Stimulated activated naive CD8-positive, alpha-beta T cell treated with anti-CD3 and anti-CD28 coated beads, Interleukin-15, Interleukin-2, amounts not matched to agents 100 U/mL and 50 U/mL, for 24 hours (primary cell): ENCODE results near the gene MRPL3.
"Not testable (repeated sequence)": the region's sequence is repeated elsewhere in the genome, so short reads cannot be mapped to it uniquely, and the experiment has no call there.

Experiments
- ATAC-seq: fragments of 150-1000 bp; cut with Tn5 transposase; one replicate; pipeline ENCODE4 v1.10.0; 2021
- DNase-seq: peaks from one replicate; pipeline ENCODE4 v3.0.0; 2021

The MRPL3 gene

DNA sequence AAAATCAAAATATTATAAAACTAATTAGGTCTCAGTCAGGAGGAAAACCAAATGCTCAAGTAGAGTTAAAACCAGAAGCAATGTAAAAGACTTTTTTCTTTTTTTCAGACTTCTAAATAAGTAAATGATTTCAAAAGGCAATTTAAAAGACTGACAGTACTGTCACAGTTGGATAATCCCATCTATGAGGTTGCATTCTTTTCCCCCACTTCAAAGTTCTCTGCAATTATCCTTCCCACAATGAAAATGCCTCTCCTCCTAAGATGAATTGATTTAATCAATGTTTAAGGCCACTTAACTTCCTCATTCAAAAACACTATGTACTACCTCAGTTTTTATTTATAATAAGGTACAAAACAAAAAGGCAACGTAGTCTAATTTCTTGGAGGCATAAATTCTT, 8.1 kb downstream of the MRPL3 start:
- DNase-seq: no peak
- ATAC-seq: no peak

DNA sequence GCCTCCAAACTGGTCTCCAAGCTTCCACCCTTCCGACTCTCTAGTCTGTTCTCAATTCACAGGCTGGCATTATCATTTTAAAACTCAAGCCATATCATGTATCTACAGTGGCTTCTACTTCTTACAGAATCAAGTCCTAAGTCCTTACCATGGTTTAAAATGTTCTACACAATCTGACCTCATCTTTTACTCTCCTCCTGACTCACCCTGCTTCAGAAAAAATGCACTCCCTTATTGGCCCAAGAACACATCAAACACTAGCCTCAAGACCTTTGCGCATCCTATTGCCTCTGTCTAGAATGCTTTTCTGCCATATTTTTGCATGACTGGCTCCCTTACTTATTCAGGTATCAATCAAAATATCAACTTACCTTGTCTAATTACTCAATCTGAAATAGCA, 11.0 kb downstream of the MRPL3 start:
- peak; percentile 43 for ATAC-seq
- DNase-seq: no peak

DNA sequence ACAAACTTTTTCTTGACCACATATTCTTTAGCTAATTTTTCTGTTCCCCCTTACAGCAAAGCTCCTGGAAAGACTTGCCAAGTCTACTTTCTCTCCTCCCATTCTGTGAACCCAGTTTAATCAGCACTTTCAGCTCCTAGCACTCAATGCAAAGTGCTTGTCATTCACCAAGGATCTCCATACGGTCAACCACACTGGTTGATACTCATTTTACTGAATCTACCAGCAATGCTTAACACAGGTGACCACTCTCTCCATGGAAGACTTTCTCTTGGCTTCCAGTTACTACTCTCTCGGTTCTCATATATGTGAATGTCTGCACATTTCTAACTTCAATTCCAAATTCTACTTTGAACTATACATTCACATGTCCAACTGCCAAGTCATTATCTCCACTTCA, 11.7 kb downstream of the MRPL3 start:
- DNase-seq (no peak), ATAC-seq (no peak)

DNA sequence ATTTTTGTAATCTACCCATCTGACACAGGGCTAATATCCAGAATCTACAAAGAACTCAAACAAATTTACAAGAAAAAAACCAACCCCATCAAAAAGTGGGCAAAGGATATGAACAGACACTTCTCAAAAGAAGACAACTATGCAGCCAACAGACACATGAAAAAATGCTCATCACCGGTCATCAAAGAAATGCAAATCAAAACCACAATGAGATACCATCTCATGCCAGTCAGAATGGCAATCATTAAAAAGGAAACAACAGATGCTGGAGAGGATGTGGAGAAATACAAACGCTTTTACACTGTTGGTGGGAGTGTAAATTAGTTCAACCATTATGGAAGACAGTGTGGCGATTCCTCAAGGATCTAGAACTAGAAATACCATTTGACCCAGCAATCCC, 16.2 kb downstream of the MRPL3 start:
- not testable (repeated sequence) for DNase-seq, ATAC-seq

DNA sequence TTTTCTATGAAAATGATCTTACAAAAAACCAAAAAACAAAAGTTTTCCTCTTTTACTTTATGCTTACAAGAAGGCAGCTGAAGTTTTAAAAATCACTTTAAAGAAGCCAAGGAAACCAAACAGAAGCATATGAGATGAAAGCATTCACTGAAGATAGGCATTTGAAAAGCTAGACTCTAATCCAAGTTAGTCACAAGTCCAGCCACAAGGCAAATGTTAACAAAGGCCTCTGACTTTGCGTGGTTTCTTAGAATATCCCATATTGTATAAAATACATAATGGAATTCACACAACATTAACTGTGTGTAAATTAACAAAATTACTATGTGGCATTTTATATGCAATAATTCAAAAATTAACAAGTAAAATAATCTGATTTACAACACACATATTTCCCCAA, 17.7 kb downstream of the MRPL3 start:
- DNase-seq (no peak), ATAC-seq (no peak)

DNA sequence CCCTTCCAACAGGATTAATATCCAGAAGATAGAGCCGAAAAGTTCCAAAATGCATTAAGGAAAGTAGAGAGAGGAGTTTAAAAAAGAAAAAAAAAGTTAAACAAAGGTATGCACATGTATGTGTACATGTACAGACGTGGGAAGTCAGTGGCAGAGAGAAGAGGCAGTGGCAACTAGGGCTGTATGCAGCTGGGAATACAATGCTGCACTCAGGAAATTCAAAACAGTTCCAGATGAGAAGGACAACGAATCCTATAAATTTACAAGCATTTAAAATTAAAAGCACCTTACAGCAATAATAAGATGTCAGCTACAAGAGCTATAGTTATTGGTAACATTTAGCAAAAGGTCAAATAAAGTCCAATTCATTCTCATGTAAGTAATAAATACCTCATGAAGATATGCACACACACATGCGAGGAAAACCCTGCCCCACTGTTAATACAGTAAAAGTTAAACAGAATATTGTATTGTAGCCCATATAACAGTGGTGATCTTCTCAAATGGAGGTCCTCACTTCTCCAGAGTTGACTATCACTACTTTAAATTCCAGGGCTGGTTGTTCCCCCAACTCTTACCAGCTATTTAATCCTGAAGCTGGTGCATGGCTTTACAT, 18.2 kb downstream of the MRPL3 start:
- ATAC-seq: no peak
- DNase-seq: no peak

DNA sequence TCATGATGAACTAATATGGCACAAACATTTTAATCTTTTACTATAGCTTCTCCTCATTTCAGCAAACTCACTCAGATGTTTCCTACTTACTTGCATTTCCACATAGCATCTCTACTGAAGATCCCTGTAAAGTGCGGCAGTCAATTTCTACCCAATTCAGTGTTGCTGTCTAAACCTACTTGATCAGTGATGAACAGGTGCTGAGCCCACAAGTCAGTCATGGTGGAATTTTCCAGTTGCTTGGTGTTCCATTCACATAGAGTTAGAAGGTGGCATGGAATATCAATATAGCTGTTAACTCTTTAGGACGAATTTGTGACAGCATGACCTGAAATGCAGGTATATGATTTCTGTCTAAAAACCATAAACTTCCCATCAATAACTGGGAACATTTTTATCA, 22.7 kb downstream of the MRPL3 start:
- ATAC-seq (no peak), DNase-seq (no peak)

DNA sequence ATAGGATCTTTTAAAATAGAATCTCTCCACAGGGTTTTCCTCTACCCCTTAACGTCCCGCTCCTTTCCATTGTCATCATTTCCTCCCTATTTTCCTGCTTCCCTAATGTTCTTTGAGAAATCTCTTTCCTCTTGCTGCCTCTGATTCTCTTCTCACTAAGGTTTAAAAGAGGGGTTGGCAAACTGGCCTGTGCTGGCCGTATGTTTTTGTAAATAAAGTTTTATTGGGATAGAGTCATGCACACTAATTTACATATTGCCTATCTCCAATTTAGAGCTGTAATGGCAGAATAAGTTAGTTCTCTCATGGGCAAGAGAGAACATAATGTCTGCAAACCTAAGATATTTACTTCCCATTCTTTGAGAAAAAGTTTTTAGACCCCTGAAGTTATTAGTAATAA, 25.0 kb downstream of the MRPL3 start:
- no peak for ATAC-seq
- DNase-seq: no peak

DNA sequence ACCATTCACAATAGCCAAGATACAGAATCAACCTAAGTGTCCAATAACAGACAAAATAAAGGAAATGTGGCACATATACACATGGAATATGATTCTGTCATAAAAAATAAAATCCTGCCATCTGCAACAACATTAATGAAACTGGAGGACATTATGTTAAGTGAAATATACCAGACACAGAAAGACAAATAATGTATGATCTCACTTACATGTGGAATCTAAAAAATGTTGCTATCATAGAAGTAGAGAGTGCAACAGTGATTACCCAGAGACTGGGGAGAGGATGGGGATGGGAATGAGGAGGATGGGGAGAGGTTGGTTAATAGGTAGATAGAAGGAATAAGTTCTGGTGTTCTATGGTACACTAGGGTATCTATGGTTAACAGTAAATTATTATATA, 28.7 kb downstream of the MRPL3 start:
- DNase-seq (no peak), ATAC-seq (no peak)

DNA sequence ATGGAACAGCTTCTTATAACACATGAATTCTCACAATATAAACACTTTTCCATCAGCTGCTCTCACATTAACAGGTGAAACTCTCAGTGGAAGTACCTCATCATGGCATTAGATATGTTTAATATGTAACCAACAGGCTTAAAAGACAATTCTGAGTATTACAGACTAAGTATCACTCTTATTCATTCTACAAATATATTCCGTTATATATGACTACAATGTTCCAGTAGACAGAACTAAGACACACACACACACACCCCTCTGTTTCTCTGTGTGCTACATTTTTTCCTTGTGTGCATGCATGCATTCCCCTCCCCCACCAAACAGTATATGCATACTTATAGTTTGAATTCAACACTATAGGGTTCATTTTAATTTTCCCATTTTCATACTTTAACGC, 32.4 kb downstream of the MRPL3 start:
- DNase-seq (no peak), ATAC-seq (peak; percentile 83)

DNA sequence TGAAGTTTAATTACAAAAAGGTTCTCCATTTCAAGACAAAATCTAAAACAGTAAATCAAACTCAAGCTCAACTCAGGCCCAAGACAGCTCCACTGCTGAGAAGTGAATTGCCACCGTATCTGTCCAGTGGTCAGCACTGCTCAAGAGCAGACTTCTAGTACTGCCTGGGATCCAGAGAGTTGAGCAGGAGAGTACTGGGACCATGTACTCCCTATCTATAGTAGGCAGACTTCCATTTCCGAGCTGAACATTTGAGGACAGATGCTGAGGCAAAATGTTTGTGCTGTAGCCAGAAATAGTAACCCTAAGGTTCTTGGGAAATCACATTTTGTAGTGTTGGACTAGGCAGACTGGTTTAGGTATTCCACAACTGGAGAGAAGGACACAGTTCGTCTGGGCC, 44.1 kb downstream of the MRPL3 start:
- ATAC-seq (no peak), DNase-seq (no peak)

DNA sequence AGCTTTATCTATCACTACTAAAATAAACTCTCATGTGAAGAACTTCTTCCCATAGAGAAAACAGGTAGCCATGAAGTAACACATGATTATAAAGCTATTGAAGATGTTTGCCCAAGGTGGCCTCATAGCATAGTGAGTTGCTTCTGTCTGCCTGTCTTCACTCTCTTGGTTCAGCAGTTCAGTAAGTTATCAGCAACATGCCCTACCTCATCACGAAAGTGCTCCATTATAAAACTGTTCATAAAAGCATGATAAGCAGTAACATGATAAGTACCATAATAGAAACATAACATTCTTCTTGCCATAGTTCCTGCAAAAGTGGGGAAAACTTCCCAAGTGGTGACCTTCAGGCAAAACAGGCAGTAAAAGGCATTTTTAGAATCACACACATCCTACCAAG, 45.6 kb downstream of the MRPL3 start:
- DNase-seq (no peak), ATAC-seq (no peak)

DNA sequence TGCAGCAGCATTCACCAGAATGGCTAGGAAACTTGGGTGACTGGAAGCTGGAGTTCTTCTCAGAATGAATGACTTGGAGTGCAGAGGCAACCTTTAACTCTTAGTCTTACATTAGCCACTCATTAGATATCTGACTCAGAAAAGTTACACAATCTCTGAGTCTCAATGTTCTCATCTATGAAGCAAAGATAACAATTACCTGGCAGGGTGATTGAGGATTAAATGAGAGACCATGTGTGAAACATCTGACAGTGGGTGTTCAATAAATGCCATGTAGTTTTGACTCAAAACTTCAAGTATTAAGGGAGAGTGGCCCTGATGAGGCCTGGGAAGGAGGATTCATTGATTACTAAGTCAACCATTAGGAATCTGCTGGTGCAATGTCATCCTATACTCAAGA, 48.3 kb downstream of the MRPL3 start:
- peak; percentile 32 for ATAC-seq

DNA sequence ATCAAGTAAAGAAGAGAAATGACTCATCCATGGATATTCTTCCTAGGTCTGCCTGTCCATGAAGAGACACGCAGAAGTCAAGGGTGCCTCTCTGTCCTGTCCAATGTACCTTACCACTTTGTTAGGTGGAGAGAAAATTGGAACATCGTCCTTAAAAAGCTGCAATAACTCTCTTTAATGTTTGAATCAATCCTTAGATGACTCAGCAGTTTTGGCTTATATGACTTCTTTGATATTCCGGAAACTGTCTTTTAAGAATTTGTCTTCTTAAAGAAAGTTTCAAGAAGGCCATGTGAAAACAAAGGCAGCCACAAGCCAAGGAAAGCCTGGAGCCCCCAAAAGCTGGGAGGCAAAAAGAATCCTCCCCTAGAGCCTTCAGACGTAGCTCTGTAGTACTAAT, 49.2 kb downstream of the MRPL3 start:
- DNase-seq (no peak), ATAC-seq (no peak)

More for the DNA sequence above, 48.3 kb downstream of the MRPL3 start:
- no peak for DNase-seq

DNA sequence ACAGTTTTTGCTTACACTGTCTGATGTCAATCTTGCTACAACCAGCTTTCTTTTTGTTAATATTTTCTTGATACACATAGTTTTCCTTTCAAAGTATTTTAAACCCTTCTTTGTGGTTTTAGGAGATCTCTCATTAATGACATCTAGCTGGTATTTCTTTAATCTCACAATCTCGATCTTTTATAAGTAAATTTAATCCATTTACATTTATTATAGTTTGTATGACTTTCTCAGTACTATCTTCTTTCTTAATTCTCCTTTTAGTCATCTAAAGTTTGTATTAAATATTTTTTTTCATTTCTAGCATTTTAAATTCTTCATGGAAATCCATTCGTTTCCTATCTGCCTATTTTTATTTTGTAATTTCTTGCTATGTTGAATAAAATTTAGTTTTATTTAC, 55.4 kb downstream of the MRPL3 start:
- ATAC-seq (no peak), DNase-seq (no peak)

DNA sequence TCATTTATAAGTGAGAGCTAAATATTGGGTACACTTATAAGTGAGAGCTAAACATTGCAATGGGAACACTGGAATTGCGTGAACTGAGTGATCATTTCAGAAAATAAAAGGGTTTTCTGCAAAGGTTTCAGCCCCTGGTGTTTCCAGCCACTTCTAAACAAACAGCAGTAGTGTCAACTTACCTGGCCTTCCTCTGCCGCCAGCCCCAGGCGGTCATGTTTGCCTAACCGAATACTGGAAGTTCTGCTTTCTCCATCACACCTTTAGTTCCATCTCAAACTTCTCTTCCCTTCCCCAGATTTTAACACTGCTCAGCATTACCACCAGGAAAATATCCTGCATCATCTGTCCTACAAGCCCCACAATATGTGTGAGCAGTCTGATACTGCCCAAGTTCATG, 58.6 kb downstream of the MRPL3 start:
- ATAC-seq (no peak), DNase-seq (no peak)

DNA sequence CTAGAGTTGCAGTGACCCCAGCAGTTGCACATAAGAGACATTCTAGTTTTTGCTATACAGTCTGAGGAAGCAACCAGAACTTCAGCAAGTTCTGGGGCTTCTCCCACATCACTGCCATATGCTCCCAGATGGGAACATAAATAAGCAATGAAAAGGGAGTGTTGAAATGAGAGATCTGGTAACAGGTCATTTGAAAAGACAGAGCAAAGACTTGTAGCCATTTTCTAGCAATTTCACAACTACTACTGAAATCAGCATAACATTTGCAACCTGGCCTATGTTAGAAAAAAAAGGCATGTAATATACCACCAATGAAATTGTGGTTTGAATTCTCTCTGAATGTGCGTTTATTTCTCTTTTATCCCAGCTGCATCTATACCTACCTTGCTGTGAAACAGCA, 63.7 kb downstream of the MRPL3 start:
- ATAC-seq: no peak
- DNase-seq: no peak

DNA sequence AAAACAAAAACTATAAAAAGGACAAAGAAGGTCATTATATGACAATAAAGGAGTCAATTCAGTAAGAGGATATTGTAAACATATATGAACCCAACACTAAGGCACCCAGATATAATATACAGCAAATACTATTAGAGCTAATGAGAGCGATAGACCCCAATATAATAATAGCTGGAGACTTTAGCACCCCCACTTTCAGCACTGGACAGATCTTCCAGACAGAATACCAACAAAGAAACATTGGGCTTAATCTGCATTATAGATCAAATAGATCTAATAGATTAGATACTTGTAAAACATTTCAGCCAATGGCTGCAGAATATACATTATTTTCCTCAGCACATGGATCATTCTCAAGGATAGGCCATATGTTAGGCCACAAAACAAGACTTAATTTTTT, 67.8 kb downstream of the MRPL3 start:
- DNase-seq (no peak), ATAC-seq (no peak)

DNA sequence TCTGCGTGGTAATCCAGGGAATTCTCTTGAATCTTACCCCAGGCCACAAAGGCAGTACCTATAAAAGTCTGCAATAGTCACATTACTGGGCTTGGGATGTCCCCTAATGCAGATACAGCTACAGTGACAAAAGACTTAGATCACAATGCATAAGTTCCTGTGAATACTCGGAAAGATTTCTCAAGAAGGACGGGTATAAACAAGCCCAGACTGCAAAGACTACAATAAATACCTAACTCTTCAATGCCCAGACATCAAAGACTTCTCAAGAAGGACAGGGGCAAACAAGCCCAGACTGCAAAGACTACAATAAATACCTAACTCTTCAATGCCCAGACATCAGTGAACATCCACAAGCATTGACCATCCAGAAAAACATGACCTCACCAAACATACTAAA, 70.3 kb downstream of the MRPL3 start:
- no peak for ATAC-seq
- no peak for DNase-seq

DNA sequence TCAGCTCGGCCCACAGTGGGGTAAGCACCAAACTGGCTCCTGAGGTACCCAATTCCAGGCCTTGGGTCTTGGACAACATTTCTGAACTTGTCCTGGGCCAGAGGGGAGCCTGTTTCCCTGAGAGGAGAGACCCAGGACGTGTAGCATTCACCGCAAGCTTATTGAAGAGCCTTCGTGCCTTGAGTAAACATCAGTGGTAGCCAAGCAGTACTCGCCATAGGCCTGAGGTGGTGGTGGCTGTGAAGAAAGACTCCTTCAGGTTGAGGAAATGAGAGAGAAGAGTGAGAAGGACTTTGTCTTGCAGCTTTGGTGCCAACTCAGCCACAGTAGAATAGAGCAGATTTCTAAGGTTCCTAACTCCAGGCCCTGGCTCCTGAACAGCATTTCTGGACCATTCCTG, 71.0 kb downstream of the MRPL3 start:
- no peak for DNase-seq
- no peak for ATAC-seq

DNA sequence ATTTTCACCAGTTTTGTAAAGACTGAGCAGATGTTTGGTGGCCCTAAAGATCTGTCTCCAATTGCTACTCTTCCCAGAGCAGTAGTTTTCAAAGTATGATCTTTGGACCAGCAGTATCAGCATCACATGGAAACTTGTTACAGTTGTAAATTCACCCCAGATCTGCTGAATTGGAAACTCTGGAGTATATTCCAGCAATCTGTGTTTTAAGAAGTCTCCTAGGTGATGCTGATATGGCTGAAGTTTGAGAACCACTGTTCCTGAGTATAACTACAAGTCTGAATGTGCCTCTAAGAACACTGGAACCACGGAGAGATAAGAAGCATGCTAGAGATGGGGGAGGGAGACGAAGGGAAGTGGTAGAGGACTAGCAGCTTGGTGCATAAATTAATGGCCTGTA, 75.5 kb downstream of the MRPL3 start:
- no peak for DNase-seq
- no peak for ATAC-seq

DNA sequence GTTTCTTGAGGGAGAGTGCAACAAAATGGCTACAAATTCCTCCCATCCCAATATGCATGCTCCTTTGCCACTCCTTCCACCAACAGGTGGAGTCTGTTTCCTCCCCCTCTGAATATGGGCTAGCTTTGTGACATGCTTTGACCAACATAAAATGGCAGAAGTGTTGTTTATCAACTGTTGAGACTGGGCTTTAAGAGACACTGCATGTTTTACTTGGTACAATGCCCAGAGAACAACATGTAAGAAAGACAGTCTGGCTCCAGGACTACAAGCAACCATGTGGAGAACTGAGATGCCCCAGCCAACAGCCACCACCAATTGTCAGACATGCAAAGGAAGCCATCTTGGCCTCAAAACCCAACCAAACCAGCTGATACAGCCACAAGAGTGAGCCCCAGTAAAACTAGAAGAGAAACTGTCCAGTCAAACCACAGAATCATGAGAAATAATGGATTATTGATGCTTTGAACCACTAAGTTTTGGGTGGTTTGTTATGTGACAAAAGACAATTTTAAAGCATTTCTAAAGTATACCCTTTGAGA, 80.7 kb downstream of the MRPL3 start:
- ATAC-seq (no peak), DNase-seq (no peak)

DNA sequence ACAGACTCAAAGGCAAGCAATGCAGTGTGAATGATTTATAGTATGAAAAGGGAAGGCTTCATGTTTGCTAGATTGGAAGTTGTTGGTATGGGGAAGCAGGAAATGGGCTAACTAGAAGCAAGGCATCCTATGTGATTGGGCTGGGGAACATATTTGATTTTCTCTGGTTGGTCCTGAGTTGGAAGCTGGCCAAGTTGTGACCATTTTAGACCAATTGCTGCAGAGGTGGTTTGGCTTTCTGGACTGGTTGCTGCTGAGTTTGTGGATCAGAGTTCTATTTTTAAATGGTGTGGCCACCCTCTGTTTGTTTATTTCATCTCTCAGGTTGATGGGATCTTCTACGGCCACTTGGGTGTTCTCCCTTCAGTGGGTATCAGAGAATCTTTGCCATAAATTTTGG, 81.5 kb downstream of the MRPL3 start:
- no peak for ATAC-seq
- DNase-seq: no peak

DNA sequence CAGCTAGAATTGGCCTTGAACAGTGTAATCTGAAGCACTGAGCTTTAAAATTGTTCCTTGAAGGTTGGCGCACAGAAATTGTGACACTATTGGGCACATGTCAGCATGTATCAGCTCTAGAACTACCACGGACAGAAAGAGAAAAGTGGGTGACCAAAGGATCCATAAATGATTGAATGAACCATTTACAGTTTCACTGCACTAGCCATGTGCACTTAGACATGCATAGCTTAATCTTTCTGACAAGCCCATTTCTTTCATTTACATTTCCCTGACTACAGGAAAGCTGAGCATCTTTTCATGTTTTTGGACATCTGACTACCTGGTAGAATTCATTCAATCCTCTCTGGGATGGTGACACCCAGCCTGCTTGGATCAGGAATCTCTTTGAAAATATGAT, 85.0 kb downstream of the MRPL3 start:
- DNase-seq (no peak), ATAC-seq (no peak)
